ENCODE results near the gene FYB2.

Gene FYB2

GRCh38 chr1:56719171-56719570 lies 100.0 kb downstream of the FYB2 start:
- H3K36me3 Mint-ChIP-seq = no peaks in the 10 kb centered on the region
- H3K4me1 Mint-ChIP-seq = no peaks in the 10 kb centered on the region
- H3K4me3 Mint-ChIP-seq = no peak overlapping the region
- H3K27ac Mint-ChIP-seq = no peak overlapping the region
- ATAC-seq = no peak
- no peak for DNase-seq (ENCODE audit: low spot score in 2 of 2)
- no peaks in the 10 kb centered on the region for H3K9me3 Mint-ChIP-seq

GRCh38 chr1:56715156-56715555 lies 104.0 kb downstream of the FYB2 start:
- no peak overlapping the region for H3K27ac Mint-ChIP-seq
- no peaks in the 10 kb centered on the region for H3K9me3 Mint-ChIP-seq
- ATAC-seq (no peak), DNase-seq (ENCODE audit: low spot score in 2 of 2) (no peak)
- H3K36me3 Mint-ChIP-seq = no peaks in the 10 kb centered on the region
- H3K4me1 Mint-ChIP-seq = no peaks in the 10 kb centered on the region
- H3K4me3 Mint-ChIP-seq = no peak overlapping the region

- Mint-ChIP-seq H3K4me1 (no peaks in the 10 kb centered on the region), H3K4me3 (no peak overlapping the region), H3K9me3 (no peaks in the 10 kb centered on the region), H3K27ac (no peak overlapping the region), H3K36me3 (no peaks in the 10 kb centered on the region)
- DNase-seq (ENCODE audit: low spot score in 2 of 2) (no peak), ATAC-seq (no peak)
Observed at GRCh38 chr1:56713112-56713511, 106.1 kb downstream of the FYB2 start.

DNA sequence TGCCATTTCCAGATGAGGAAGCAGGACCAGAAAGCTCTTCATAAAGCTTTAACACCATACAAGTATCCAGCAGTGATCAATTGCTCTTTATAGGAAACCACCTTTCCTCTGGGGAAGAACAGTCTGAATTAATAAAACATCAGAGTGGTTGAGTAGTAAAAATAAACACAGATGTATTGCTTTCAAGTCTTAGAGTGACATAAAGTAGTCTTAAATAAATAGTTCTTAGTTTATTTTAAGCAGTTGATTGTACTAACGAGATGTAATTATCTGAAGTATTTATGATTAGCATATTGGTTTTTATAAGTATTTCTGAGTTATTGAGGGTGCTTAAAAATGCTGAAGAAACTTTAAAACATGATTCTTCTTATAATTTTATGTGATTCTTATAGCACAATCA lies 107.1 kb downstream of the FYB2 start:
- Mint-ChIP-seq H3K27ac (no peak overlapping the region), H3K36me3 (no peaks in the 10 kb centered on the region), H3K4me3 (no peak overlapping the region), H3K9me3 (no peaks in the 10 kb centered on the region), H3K4me1 (no peaks in the 10 kb centered on the region)
- DNase-seq (ENCODE audit: low spot score in 2 of 2) (no peak), ATAC-seq (no peak)

- Mint-ChIP-seq H3K36me3 (no peaks in the 10 kb centered on the region), H3K9me3 (no peaks in the 10 kb centered on the region), H3K4me1 (no peaks in the 10 kb centered on the region), H3K4me3 (no peak overlapping the region), H3K27ac (no peak overlapping the region)
- ATAC-seq (no peak), DNase-seq (ENCODE audit: low spot score in 2 of 2) (no peak)
Observed at GRCh38 chr1:56710646-56711045, 108.6 kb downstream of the FYB2 start.

DNA sequence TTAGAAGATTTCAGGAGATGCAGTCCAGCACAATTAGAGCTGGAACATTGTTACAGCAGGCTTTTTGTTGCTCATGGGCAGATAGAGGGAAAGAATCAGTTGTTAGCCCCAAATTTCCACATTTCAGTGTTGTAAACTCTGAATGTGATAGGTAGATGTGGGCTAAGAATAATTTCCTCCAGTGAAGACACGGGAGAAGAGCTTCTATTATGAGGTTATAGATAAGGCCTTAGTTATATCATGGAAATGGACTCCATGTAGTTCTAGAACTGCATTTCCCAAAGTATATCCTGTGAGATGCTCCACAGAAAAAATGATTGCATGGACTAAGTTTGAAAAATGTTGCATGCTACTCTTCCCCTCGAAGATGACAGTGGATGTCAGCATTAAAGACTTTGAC lies 109.2 kb downstream of the FYB2 start:
- no peaks in the 10 kb centered on the region for H3K9me3 Mint-ChIP-seq
- no peaks in the 10 kb centered on the region for H3K36me3 Mint-ChIP-seq
- H3K27ac Mint-ChIP-seq = no peak overlapping the region
- DNase-seq (ENCODE audit: low spot score in 2 of 2) = no peak
- ATAC-seq = no peak
- H3K4me1 Mint-ChIP-seq = no peaks in the 10 kb centered on the region
- H3K4me3 Mint-ChIP-seq = no peak overlapping the region

DNA sequence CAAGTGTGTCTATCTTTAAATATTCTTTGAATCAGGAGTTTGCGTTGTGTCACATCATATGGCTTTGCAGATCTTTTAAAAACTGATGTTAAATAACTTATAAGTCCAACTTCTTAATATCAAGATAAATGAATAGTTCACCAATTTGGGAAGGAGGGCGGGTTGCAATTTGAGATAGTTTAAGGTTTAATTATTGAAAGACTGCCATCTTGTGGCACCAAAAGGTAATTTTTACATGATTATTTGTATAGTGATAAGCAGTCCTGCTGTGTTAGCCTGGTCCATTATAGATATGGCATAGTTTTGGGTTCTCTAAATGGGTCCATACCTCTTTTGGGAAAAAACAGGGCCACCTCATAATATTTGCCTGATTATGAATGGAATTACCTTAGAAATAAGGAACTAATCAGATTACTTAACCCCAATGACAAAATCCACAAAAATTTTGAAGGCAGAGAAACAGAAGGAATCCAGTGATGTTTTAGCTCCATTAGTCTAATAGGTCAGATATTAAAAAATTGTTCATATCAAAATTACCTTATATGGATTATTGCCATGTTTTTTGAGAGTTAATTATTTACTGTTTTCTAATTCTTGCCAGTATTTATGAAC lies 109.8 kb downstream of the FYB2 start:
- H3K36me3 Mint-ChIP-seq = no peaks in the 10 kb centered on the region
- ATAC-seq (no peak), DNase-seq (ENCODE audit: low spot score in 2 of 2) (no peak)
- H3K4me1 Mint-ChIP-seq = no peaks in the 10 kb centered on the region
- H3K27ac Mint-ChIP-seq = no peak overlapping the region
- no peaks in the 10 kb centered on the region for H3K9me3 Mint-ChIP-seq
- no peak overlapping the region for H3K4me3 Mint-ChIP-seq

DNA sequence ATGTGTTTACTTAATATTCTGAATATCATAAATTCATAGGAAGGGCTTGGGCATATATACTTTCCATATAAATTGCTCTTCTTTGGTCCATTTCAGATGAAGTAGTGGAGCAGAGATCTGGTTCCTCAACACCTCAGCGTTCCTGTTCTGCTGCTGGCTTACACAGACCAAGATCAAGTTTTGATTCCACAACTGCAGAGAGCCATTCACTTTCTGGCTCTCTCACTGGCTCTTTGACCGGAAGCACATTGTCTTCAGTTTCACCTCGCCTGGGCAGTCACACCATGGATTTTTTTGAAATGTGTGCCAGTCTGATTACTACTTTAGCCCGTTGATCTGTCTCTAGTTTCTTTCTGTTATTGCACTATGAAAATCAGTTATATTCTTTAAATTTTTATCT lies 111.8 kb downstream of the FYB2 start:
- no peaks in the 10 kb centered on the region for H3K36me3 Mint-ChIP-seq
- no peak overlapping the region for H3K4me3 Mint-ChIP-seq
- H3K9me3 Mint-ChIP-seq = no peaks in the 10 kb centered on the region
- no peak for DNase-seq (ENCODE audit: low spot score in 2 of 2)
- no peak for ATAC-seq
- H3K4me1 Mint-ChIP-seq = no peaks in the 10 kb centered on the region
- no peak overlapping the region for H3K27ac Mint-ChIP-seq

GRCh38 chr1:56703747-56704146 lies 115.5 kb downstream of the FYB2 start:
- H3K4me3 Mint-ChIP-seq = no peak overlapping the region
- no peak for ATAC-seq
- no peak for DNase-seq (ENCODE audit: low spot score in 2 of 2)
- H3K9me3 Mint-ChIP-seq = no peaks in the 10 kb centered on the region
- H3K27ac Mint-ChIP-seq = no peak overlapping the region
- H3K36me3 Mint-ChIP-seq = no peaks in the 10 kb centered on the region
- H3K4me1 Mint-ChIP-seq = no peaks in the 10 kb centered on the region

DNA sequence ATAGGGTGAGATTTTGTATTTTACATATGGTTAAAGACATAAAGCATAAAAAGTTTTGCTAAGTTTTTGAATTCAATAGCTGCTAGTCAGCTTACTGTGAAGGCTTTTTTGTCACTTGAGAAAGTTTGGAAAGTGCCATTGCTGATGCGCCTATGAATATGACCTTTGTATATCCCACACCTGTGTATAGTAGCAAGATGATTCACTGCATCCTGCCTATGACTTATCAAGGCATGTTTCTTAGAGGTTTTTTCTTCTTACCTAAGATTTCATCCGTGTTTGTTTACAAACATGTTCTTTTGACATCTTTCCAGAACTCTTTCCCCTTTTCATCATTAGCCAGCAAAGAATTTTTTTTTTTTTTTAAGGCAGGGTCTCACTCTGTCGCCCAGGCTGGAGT lies 122.5 kb downstream of the FYB2 start:
- DNase-seq (ENCODE audit: low spot score in 2 of 2) = no peak
- H3K9me3 Mint-ChIP-seq = no peaks in the 10 kb centered on the region
- H3K36me3 Mint-ChIP-seq = no peaks in the 10 kb centered on the region
- H3K27ac Mint-ChIP-seq = no peak overlapping the region
- no peak overlapping the region for H3K4me3 Mint-ChIP-seq
- no peak for ATAC-seq
- no peaks in the 10 kb centered on the region for H3K4me1 Mint-ChIP-seq

GRCh38 chr1:56688522-56689026 lies 130.6 kb downstream of the FYB2 start:
- Mint-ChIP-seq H3K36me3 (no peaks in the 10 kb centered on the region), H3K4me3 (no peak overlapping the region), H3K4me1 (no peaks in the 10 kb centered on the region), H3K9me3 (no peaks in the 10 kb centered on the region), H3K27ac (no peak overlapping the region)
- peak; percentile 93 for ATAC-seq
- no peak for DNase-seq (ENCODE audit: low spot score in 2 of 2)

- Mint-ChIP-seq H3K27ac (no peak overlapping the region), H3K4me1 (no peaks in the 10 kb centered on the region), H3K9me3 (no peaks in the 10 kb centered on the region), H3K36me3 (no peaks in the 10 kb centered on the region), H3K4me3 (no peak overlapping the region)
- ATAC-seq (no peak), DNase-seq (ENCODE audit: low spot score in 2 of 2) (no peak)
Observed at GRCh38 chr1:56686169-56686568, 133.0 kb downstream of the FYB2 start.

DNA sequence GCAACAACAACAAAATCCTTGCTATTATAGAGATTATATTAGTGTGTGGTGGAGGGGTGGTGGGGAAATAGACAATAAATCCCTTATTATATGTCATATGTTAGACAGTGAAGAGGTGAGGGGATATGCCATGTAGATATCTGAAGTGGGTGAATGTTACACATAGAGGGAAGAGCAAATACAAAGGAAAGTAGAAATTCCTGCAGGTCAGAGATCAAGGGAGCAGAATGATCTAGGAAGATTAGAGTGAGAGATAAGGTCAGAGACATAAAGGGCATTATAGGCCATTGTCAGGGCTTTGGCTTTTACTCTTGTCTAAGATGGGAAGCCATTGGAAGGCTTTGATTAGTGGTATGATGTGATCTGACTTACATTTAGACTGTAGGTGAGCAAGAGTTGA lies 135.6 kb downstream of the FYB2 start:
- H3K4me3 Mint-ChIP-seq = no peak overlapping the region

DNA sequence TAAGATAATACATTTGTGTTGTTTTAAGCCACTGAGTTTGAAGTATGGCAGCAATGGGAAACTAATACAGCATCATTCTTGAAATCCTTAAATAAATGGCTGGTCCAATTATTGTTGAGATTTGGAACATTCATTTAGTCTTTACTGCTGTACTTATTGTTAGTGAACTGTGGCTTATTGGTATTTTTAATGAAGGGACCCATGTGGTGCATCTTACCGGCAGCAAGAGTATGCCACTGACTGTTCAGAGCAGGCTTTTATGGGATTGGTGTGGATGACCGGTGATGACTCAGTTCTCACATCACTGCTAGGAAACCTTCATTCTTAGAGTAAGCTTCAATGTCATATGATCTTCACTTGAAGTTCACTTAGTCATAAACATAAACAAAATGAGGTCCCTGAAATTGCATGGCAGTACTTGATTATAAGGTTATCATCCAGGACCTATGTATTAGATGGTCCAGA lies 142.6 kb downstream of the FYB2 start:
- Mint-ChIP-seq H3K4me1 (no peaks in the 10 kb centered on the region), H3K9me3 (peaks cover 4% of the 10 kb centered on the region), H3K36me3 (no peaks in the 10 kb centered on the region), H3K4me3 (no peak overlapping the region), H3K27ac (no peak overlapping the region)
- no peak for ATAC-seq
- DNase-seq (ENCODE audit: low spot score in 2 of 2) = no peak

More for the DNA sequence above, 135.6 kb downstream of the FYB2 start:
- H3K36me3 Mint-ChIP-seq = no peaks in the 10 kb centered on the region
- no peaks in the 10 kb centered on the region for H3K4me1 Mint-ChIP-seq
- no peak for DNase-seq (ENCODE audit: low spot score in 2 of 2)
- H3K27ac Mint-ChIP-seq = no peak overlapping the region
- no peak for ATAC-seq
- peaks cover 4% of the 10 kb centered on the region for H3K9me3 Mint-ChIP-seq

DNA sequence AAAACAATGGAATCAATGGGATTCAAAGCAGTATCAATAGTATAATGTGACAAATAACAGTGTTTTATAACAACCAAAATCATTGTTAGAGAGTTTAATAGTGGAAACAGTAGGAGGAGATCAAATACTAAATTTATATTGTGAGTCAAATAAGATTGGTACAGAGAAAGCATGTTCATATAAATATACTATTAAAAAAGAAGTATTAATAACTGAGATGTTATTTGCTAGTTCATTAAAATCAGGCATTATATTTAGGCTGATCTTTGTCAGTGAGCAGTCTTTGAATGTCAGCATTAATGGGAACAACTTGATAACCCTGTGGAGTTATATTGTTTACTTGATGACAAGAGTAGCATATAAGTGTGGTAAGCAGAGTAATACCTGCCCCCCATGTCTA lies 143.4 kb downstream of the FYB2 start:
- H3K4me3 Mint-ChIP-seq = no peak overlapping the region
- DNase-seq (ENCODE audit: low spot score in 2 of 2) (no peak), ATAC-seq (no peak)
- H3K4me1 Mint-ChIP-seq = no peaks in the 10 kb centered on the region
- H3K36me3 Mint-ChIP-seq = no peaks in the 10 kb centered on the region
- H3K9me3 Mint-ChIP-seq = peaks cover 4% of the 10 kb centered on the region
- no peak overlapping the region for H3K27ac Mint-ChIP-seq

DNA sequence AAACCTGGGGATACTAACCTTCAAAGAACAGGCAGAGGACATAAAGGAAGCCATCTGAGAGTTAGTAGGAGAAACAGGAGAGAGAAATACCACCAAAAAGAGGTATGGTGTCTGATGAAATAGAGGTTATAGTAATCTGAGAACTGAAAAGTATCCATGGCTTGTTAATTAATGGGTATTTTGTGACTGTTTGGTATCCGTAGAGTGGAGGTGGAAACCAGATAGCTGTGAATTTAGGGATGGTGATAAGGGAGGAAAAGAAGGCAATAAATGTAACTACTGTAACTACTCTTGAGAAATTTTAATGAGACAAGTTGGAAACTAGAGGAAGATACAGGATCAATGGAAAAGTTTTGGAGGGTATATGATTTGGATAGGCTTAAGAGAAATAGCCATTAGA lies 146.6 kb downstream of the FYB2 start:
- DNase-seq (ENCODE audit: low spot score in 2 of 2) (no peak), ATAC-seq (no peak)
- Mint-ChIP-seq H3K4me3 (no peak overlapping the region), H3K9me3 (no peaks in the 10 kb centered on the region), H3K27ac (no peak overlapping the region), H3K4me1 (no peaks in the 10 kb centered on the region), H3K36me3 (no peaks in the 10 kb centered on the region)

DNA sequence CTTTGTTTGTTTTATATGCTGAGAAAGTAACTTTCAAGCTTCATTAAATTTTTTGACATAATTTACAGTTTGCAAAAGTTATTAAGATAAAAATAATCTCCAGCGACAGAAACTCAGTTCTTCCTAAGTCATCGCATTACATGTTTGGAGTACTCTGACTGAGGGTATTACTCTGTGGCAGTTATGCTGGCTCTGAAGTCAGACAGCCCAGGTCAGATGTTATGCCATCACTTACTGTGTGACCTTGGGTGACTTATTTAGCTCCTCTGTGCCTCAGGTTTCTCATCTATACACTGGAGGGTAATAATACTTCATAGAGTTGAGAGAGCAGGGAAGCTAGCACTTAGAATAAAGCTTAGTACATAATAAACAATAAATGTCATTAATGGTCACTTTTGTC lies 147.7 kb downstream of the FYB2 start:
- Mint-ChIP-seq H3K4me1 (no peaks in the 10 kb centered on the region), H3K36me3 (no peaks in the 10 kb centered on the region), H3K9me3 (no peaks in the 10 kb centered on the region), H3K4me3 (no peak overlapping the region), H3K27ac (no peak overlapping the region)
- no peak for DNase-seq (ENCODE audit: low spot score in 2 of 2)
- ATAC-seq = no peak
